H1 (cell line): ENCODE measurements around the gene SH3YL1.

Experiments used
- CTCF ChIP-seq, 3 experiments: IDR thresholded peaks; 1 replicate in 2 of 3; 2 replicates in 1 of 3; pipeline versions ENCODE4 v1.5.1 to v1.6.1; 2011; ENCODE audit warnings: low read length in 3 of 3, mild to moderate bottlenecking in 3 of 3, inconsistent platforms in 2 of 3, low read depth in 1 of 3, moderate library complexity in 1 of 3; ENCODE audit not compliant: insufficient read depth in 1 of 3; ENCODE audit errors: control extremely low read depth in 1 of 3
- EZH2 ChIP-seq: fragments of 200-600 bp; sonication (generic); IDR thresholded peaks from 2 replicates; pipeline ENCODE4 v1.7.1; 2012; ENCODE audit warnings: low read depth, mild to moderate bottlenecking, moderate library complexity, low read length, inconsistent platforms; ENCODE audit not compliant: severe bottlenecking
- GABPA ChIP-seq: IDR thresholded peaks from 2 replicates; pipeline ENCODE4 v1.6.1; 2011; ENCODE audit warnings: mild to moderate bottlenecking, low read length, moderate library complexity, borderline replicate concordance; ENCODE audit not compliant: insufficient read depth
- GTF2F1 ChIP-seq: IDR thresholded peaks from 2 replicates; pipeline ENCODE4 v1.6.1; 2012; ENCODE audit warnings: low read depth, low read length, improper control_type of control experiment, borderline replicate concordance
- MAX ChIP-seq: IDR thresholded peaks from 2 replicates; pipeline ENCODE4 v1.6.1; 2012; ENCODE audit warnings: inconsistent platforms
- POLR2A ChIP-seq, 2 experiments: IDR thresholded peaks; 1 replicate in 1 of 2; 2 replicates in 1 of 2; pipeline ENCODE4 v1.6.1; 2011; ENCODE audit warnings: low read depth in 2 of 2, low read length in 2 of 2, mild to moderate bottlenecking in 2 of 2; ENCODE audit errors: control extremely low read depth in 1 of 2
- POLR2AphosphoS5 ChIP-seq: IDR thresholded peaks from 2 replicates; pipeline ENCODE4 v1.6.1; 2011; ENCODE audit warnings: low read depth, low read length
- RFX5 ChIP-seq: IDR thresholded peaks from 2 replicates; pipeline ENCODE4 v1.6.1; 2011; ENCODE audit warnings: low read depth, low read length, improper control_type of control experiment, borderline replicate concordance
- SIN3A ChIP-seq, 2 experiments: IDR thresholded peaks in 1 of 2; conservative IDR thresholded peaks in 1 of 2; 2 replicates each; pipeline ENCODE4 v1.6.1; 2011 to 2012; ENCODE audit warnings: low read length in 2 of 2, improper control_type of control experiment in 1 of 2, low read depth in 1 of 2, mild to moderate bottlenecking in 1 of 2
- TAF1 ChIP-seq: IDR thresholded peaks from 2 replicates; pipeline ENCODE4 v1.6.1; 2011; ENCODE audit warnings: mild to moderate bottlenecking, low read depth, low read length
- TF ChIP-seq, protein P1 (sequence below): IDR thresholded peaks from 2 replicates; pipeline ENCODE4 v1.6.1; 2012; ENCODE audit warnings: inconsistent platforms

DNA sequence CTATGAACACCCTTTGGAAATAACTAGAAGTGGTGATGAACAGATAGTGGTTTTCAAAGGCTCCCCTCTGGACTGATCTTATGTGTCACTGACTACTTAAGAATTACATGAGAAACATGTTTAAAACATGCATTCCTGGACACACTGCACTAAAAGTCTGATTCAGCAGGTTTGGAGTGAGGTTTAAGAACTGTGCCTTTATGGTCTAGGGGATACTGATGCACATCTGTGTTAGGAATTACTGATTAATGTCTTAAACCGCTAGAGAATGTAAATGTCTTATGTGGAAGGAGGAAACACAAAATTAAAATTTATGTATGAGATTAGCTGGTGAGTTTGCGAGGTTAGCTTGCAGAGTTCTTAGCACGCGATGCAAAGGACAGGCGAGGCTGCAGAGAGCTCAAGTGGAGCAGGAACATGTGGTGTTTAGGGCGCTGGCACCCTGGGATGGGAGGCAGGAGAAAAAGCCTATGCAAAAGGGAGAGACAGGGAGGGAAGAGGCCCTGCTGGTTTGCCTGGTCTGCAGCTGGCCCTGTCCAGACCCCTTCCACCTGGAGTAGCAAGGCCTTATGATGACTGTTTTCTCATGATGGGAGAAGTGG is 11.7 kb downstream of the SH3YL1 start:
- TF ChIP-seq TAF1 = no peak
- no peak for TF ChIP-seq CTCF (IDR thresholded peaks at IDR 0.05; ENCODE audit: control extremely low read depth in 1 of 3, insufficient read depth in 1 of 3, low read depth in 1 of 3, low read length in 3 of 3)
- no peak for TF ChIP-seq GABPA
- no peak for TF ChIP-seq RFX5
- no peak for TF ChIP-seq POLR2A (IDR thresholded peaks at IDR 0.05; ENCODE audit: control extremely low read depth in 1 of 2, low read depth in 2 of 2, low read length in 2 of 2)
- TF ChIP-seq EZH2 = no peak
- TF ChIP-seq GTF2F1 = no peak
- no peak for TF ChIP-seq SIN3A (conservative IDR thresholded peaks at IDR 0.05 in 1 of 2, IDR thresholded peaks at IDR 0.05 in 1 of 2; ENCODE audit: low read depth in 1 of 2, low read length in 2 of 2)
- no peak for TF ChIP-seq MAX
- TF ChIP-seq, protein P1, sequence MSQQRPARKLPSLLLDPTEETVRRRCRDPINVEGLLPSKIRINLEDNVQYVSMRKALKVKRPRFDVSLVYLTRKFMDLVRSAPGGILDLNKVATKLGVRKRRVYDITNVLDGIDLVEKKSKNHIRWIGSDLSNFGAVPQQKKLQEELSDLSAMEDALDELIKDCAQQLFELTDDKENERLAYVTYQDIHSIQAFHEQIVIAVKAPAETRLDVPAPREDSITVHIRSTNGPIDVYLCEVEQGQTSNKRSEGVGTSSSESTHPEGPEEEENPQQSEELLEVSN = no peak
- TF ChIP-seq POLR2AphosphoS5 = no peak
